GM18498 (cell line): Measurements from ENCODE around the gene CEP290.
A peak's percentile ranks its signal among the peaks of the same experiment; 100 is the strongest.
"Not testable (repeated sequence)": the region's sequence is repeated elsewhere in the genome, so short reads cannot be mapped to it uniquely, and the experiment has no call there.

Experiments
- ATAC-seq: cut with Tn5 transposase; IDR thresholded peaks from one replicate; pipeline ENCODE4 v1.9.1; 2021; ENCODE audit warnings: mild to moderate bottlenecking, moderate library complexity; ENCODE audit not compliant: unreplicated experiment

Gene CEP290

DNA sequence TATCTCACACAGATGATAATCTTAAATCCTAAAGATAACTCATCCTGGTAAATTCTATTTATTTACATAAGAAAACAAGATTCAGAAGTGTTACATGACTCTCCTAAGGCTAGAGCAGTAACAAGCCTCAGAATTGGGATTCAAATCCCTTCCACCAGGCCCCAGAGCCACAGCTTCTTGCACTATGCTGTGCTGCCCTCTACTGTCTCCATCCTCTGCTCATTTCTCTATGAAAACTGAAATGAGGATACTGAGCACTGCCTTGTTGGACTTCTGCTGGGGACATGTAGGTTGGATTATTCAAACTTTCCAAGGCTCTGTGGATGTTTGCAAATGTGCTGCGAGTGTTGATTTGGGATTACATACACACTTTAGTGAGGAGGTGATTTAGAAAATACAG is 89.2 kb downstream of the CEP290 start:
- ATAC-seq, result peak; percentile 67

DNA sequence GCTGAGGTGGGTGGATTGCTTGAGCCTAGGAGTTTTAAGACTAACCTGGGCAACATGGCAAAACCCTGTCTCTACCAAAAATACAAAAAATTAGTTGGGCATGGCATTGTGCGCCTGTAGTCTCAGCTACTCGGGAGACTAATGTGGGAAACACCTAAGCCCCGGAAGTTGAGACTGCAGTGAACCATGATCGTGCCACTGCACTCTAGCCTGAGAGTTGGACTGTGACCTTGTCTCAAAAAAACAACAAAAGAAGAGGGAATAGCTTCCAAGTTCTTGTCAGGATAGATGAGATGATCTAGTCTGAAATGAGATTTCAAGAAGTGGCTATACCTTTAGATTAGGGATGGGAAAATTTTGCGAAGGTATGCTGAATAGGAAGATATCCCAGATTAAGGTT is 97.9 kb downstream of the CEP290 start:
- no peak for ATAC-seq

DNA sequence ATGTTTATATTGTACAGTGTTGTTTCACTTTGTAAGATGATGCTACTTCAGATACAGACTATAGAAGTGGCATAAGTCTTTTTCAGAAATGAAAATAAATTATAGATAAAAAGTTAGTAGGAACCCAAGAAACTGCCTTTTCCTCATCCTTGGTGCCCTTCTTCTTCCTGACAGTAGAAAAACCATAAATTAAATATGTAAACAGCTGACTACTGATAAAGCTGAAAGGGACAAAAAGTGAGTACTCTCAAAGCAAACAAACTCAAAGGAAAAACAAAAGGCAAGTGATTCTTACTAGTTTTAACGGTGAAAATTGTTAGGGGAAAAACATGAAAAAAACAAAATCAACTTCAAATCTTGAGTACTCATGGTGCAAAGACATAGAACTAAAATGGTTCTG is 104.1 kb downstream of the CEP290 start:
- ATAC-seq, result no peak

DNA sequence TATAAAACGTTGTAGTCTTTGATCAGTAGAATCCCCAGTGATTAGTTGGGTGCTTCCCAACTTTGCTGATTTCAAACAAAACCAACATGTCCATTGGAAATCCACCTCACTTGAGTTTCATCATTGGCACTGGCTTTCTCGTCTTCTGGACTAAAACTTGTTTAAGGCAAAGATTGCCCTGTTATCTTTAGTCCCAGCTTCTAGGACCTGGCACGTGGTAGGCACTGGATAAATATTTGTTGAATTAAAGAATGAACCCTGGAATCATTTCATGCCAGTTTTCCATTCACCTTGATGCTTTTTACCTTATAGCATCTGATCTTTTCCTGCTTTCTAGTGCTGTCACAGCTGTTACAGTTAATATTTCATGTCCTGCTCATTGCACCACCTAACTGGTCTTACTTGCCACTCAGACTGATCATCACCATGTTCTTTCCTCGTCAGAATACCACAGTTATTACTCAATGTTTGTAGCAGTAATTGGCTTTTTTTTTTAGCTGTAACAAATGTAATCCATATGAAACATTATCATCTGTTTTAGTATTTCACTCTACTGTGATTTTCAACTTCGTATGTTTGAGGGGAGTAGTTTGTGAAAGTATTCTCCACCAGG is 105.4 kb downstream of the CEP290 start:
- no peak for ATAC-seq

DNA sequence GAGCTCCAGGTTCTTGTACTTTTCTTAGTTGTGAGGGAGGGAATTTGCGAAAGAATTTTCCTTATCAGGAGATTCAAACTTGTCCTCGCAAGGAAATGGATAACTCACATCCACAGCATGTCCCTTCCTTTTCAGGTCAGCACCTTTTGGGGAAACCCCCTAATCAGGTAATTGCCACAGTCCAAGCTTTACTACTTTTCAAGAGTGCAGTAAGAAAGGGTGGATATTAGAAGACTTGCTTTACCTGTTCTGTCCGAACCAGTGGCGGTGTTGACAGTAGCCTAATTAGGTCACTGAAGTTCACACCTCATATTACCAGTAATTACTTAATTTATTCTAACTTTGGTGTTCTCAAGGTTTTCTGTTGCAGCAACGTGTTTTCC is 106.0 kb downstream of the CEP290 start:
- ATAC-seq, result peak; percentile 18

DNA sequence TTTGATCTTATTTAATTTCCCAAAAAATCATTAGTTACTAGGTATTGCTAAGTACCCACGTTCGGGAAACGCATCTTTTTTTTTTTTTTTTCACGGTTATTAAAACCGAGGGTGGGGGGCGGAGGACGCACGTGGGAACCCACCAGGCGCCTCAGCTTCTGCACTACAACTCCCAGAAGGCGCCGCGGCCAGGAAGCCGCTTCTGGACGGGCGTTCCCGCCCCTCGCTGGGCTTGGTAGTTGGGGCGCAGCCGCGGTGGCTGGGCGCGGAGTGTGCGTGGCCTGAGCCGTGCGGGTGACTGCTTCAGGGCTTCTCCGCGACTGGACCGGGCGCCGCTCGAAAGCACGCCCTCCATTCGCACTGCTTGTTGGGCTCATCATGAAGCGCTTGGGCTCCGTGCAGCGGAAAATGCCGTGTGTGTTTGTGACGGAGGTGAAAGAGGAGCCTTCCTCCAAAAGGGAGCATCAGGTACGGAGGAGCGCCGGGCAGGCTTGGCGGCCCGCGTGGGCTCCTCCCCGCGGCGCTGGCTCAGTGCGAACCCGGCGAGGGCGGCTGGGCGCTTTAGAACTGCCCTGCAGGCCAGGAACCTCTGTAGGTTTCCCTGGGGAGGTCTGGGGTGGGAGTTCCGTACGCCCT is 106.5 kb downstream of the CEP290 start:
- ATAC-seq, result peak; percentile 100

DNA sequence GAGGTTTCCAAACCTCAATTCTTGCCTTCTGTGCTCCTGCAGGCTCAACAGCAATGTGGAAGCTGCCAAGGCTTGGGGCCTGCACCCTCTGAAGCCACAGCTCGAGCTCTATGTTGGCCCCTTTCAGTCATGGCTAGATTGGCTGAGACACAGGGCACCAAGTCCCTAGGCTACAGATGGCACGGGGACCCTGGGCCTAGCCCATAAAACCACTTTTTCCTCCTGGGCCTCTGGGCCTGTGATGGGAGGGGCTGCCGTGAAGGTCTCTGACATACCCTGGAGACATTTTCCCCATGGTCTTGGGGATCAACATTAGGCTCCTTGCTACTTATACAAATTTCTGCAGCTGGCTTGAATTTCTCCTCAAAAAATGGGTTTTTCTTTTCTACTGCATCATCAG is 110.7 kb downstream of the CEP290 start:
- not testable (repeated sequence) for ATAC-seq

DNA sequence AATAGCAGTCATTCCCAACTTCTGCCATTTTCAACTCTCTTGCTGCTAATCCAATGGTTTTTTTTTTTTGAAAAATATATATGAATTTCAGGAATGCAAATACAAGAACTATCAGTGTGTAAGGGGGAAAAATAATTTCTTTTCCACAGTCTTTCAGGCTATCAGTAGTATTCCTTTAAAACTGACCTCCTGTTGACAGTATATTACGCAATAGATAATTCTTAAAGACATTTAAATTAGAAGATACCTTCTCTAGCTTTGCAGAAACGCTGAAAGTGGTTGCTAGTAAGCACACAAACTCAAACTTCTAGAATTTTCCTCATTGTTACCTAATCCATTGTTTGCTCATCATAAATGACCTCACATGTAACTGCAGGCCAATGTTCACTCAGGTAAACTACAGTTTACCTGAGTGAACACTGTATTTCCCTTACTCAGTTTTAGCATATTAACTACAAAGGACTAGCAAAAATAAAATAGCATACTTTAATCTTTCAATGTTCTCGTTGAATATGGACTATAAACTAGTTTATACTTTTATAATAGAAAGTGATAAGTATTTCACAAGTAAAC is 112.7 kb downstream of the CEP290 start, which contains the start of gene C12orf50:
Gene C12orf50, minus strand, starts transcription at position 309 of the 573 bp plus-strand sequence. CDS start 2,439 bp downstream, outside the sequence.
- ATAC-seq, result no peak

DNA sequence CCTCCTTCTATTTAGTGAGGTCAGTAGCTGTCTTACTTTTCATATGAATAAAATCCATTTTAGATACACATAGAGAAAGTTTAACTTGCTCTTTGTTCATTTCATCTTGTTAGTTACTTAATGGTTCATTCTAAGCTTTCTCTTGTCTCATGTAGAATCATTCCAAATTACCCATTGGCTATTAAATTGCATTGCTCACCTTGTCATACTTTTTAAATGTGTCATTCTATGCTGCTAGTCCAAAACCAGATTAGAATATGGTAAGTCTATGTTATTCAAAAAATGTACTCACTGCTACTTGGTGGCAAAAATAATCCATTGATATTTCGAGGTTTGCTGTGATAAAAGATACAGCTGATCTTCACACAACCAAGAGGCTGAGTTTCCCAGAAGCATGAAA is 115.7 kb downstream of the CEP290 start:
- no peak for ATAC-seq

DNA sequence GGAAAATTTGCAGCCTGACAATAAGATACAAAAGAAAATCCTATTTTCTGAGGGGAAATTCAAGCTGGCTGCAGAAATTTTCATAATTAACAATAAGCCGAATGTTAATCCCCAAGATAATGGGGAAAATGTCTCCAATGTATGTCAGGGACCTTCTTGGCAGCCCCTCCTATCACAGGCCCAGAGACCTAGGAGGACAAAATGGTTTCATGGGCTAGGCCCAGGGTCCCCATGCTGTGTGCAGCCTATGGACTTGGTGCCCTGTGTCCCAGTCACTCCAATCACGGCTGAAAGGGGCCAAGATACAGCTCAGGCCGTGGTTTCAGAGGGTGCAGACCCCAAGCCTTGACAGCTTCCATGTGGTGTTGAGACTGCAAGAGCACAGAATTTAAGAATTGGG is 123.9 kb downstream of the CEP290 start:
- ATAC-seq, result no peak

DNA sequence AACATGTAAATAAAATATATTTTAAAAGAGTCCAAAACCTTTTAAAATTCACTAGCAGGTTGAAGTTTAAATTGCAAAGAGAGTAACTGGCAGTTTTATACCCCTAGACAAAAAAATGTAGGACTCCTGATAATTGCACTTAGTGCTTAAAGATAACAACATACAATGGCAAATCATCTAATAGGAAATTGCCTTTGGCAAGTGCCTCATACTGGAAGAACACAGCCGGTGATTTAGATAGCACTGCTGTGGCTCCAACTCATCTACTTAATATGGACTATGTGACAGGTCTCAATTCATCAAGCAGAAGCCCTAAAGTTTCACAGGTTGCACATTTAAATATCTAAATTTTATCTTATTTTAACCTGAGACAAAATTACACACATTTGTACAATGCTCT is 126.1 kb downstream of the CEP290 start:
- no peak for ATAC-seq

DNA sequence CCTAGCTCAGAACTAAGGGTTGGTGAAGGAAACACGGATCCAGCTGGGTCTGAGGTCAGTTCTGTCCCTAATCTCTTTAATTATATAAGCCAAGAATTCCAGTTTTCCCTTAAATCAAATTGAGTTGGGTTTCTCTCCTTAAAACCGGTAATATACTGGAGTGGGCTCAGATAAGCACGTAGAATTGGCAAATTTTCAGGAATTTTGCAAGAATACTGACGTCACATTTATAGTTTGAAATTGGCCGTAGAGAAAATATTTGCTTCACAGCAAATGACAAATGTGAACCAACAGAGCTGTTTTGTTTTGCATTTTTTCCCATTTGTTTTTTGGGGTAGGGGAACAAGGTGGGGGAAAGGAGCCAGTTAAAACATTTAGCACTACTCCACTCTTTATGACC is 130.1 kb downstream of the CEP290 start:
- ATAC-seq, result no peak

DNA sequence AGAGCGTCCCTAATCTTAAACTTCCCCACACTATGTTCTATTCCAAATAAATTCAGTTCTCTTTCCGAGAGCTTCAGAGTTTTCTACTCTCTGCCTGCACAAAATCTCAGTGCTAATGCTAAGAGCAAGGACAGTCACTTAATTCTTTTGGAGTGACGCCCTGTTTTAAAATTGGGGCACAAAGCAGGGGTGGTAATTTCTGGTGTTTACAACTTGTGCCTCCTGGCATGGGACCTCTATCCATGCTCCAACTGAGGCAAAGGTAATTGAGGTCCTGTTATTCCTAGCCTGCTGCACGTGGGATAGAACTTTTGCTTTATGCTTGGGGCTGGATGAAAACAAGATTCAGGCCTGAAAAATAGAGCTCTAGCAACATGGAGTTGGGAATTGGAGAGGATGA is 135.5 kb downstream of the CEP290 start:
- ATAC-seq, result no peak

DNA sequence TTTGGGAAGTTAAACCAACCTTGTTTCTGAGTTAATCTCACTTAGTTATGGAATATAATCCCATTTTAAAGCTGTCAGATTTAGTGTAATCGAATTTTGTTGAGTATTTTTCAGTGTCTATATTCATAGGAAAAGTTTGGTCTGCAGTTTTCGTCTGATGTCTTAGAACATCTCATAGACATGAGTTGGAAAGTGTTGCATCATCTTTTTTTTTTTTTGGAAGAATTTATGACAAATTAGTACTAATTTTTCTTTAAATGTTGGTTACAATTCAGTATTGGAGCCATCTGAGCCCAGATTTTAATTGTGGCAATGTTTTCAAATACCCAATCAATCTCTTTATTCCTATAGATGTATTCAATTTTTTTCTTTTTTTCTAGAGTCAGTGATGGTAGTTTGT is 140.6 kb downstream of the CEP290 start:
- ATAC-seq, result no peak
